Esophagus muscularis mucosa (tissue), 3 donors: ENCODE data around the gene MYBPC1.

Experiments
- CTCF ChIP-seq, 3 experiments: fragments of 200-600 bp in 2 of 3; fragments of 450-650 bp in 1 of 3; sonication (generic) in 2 of 3; IDR thresholded peaks; one replicate each; pipeline ENCODE4 v1.5.1; 2017 to 2019; ENCODE audit warnings: antibody characterized with exemption in 3 of 3, mild to moderate bottlenecking in 2 of 3, moderate library complexity in 1 of 3
- EP300 ChIP-seq: sonication (generic); formaldehyde crosslinking; IDR thresholded peaks from one replicate; pipeline ENCODE4 v1.6.1; 2017; ENCODE audit warnings: antibody characterized with exemption

GRCh38 chr12:101564912-101565311 is 29.9 kb upstream of the MYBPC1 start:
- TF ChIP-seq CTCF (IDR thresholded peaks at IDR 0.05) (no peak), EP300 (no peak)
